Cardiac muscle cell (in vitro differentiated cells and primary cell): Measurements from ENCODE around the gene H6PD. TPM values are rescaled to one million over a fixed set of nuclear protein-coding genes. Genes with fewer than 3 reads are reported as not detected.
A peak's percentile ranks its signal among the peaks of the same experiment; 100 is the strongest.
"Not testable (repeated sequence)": the region's sequence is repeated elsewhere in the genome, so short reads cannot be mapped to it uniquely, and the experiment has no call there.

Source experiments
- DNase-seq, 2 donors: peaks; one replicate each; pipeline versions ENCODE4 v3.0.0 to v3.0.0-alpha.2; 2010 to 2017; ENCODE audit warnings: low read depth in 1 of 2, low spot score in 1 of 2
- H3K27ac ChIP-seq: fragments of 200-600 bp; sonication (generic); 2 replicates; pipeline ENCODE4 v1.5.1; 2016
- H3K27me3 ChIP-seq: fragments of 200-600 bp; sonication (generic); 2 replicates; pipeline ENCODE4 v1.6.0; 2016; ENCODE audit warnings: control low read depth
- H3K36me3 ChIP-seq: fragments of 200-600 bp; sonication (generic); 2 replicates; pipeline ENCODE4 v1.5.1; 2016; ENCODE audit warnings: control low read depth
- H3K4me1 ChIP-seq: fragments of 200-600 bp; sonication (generic); 2 replicates; pipeline ENCODE4 v1.8.1; 2017; ENCODE audit warnings: low read depth, mild to moderate bottlenecking, mixed run types
- H3K4me3 ChIP-seq: fragments of 200-600 bp; sonication (generic); 2 replicates; pipeline ENCODE4 v1.5.1; 2016; ENCODE audit warnings: mild to moderate bottlenecking
- H3K9me3 ChIP-seq: fragments of 200-600 bp; sonication (generic); 2 replicates; pipeline ENCODE4 v1.5.1; 2017; ENCODE audit warnings: low read depth, mild to moderate bottlenecking, control low read depth
- CTCF ChIP-seq: IDR thresholded peaks from 2 replicates; pipeline ENCODE4 v1.5.1; 2012; ENCODE audit warnings: low read depth, mild to moderate bottlenecking, low read length
- polyA plus RNA-seq: library from polyadenylated mRNA; unstranded; fragments of >200 nt; fragmentation: Nextera tagmentation; extraction: Ambion mirVana; gene quantifications from 2 replicates; pipeline ENCODE4 v1.2.1, GENCODE V29; 2016
- total RNA-seq: library from RNA; depleted of rRNA; stranded (reverse); fragments of >200 nt; gene quantifications from 2 replicates; pipeline ENCODE4 v1.2.3, GENCODE V29; 2016

The H6PD gene
- total and polyA plus RNA-seq, 2 experiments from 2014 or later = 13.7 to 41.4 TPM

GRCh38 chr1:9297831-9298230, 63.3 kb downstream of the H6PD start:
- Histone ChIP-seq H3K36me3 (no peaks in the 10 kb centered on the region), H3K4me3 (no peak overlapping the region), H3K27ac (no peak overlapping the region), H3K9me3 (no peaks in the 10 kb centered on the region), H3K27me3 (no peaks in the 10 kb centered on the region), H3K4me1 (peaks cover under 1% of the 10 kb centered on the region)
- no peak for DNase-seq
- TF ChIP-seq CTCF = no peak

- H3K27ac ChIP-seq = no peak overlapping the region
- no peaks in the 10 kb centered on the region for H3K36me3 ChIP-seq
- TF ChIP-seq CTCF = no peak
- peaks cover 5% of the 10 kb centered on the region for H3K4me1 ChIP-seq
- H3K4me3 ChIP-seq = no peak overlapping the region
- DNase-seq = no peak
- H3K9me3 ChIP-seq = no peaks in the 10 kb centered on the region
- no peaks in the 10 kb centered on the region for H3K27me3 ChIP-seq
Observed at GRCh38 chr1:9298282-9298681, 63.7 kb downstream of the H6PD start.

GRCh38 chr1:9299571-9300541, 65.3 kb downstream of the H6PD start:
- H3K9me3 ChIP-seq, H3K4me3 ChIP-seq, H3K4me1 ChIP-seq, H3K27me3 ChIP-seq, H3K36me3 ChIP-seq, H3K27ac ChIP-seq: not testable (repeated sequence)
- peak in 1 of 2 donors; percentile 42 for DNase-seq

- H3K36me3 ChIP-seq = no peaks in the 10 kb centered on the region
- H3K4me1 ChIP-seq = peaks cover 8% of the 10 kb centered on the region
- H3K27me3 ChIP-seq = no peaks in the 10 kb centered on the region
- H3K27ac ChIP-seq = no peak overlapping the region
- no peak overlapping the region for H3K4me3 ChIP-seq
- no peak for DNase-seq
- no peak for TF ChIP-seq CTCF
- no peaks in the 10 kb centered on the region for H3K9me3 ChIP-seq
Observed at GRCh38 chr1:9300573-9300972, 66.0 kb downstream of the H6PD start.

GRCh38 chr1:9302745-9303524, 68.4 kb downstream of the H6PD start:
- TF ChIP-seq CTCF = no peak
- peak in 1 of 2 donors; percentile 85 for DNase-seq

More at GRCh38 chr1:9302745-9303524, 68.4 kb downstream of the H6PD start:
- Histone ChIP-seq H3K4me1 (peaks cover 8% of the 10 kb centered on the region), H3K9me3 (no peaks in the 10 kb centered on the region), H3K36me3 (no peaks in the 10 kb centered on the region), H3K27me3 (no peaks in the 10 kb centered on the region), H3K4me3 (no peak overlapping the region), H3K27ac (peak overlapping the region; percentile 48)
